Mesothelial cell of epicardium (in vitro differentiated cells): Measurements from ENCODE around the gene PGD. TPM values are rescaled to one million over a fixed set of nuclear protein-coding genes. Genes with fewer than 3 reads are reported as not detected.
A peak's percentile ranks its signal among the peaks of the same experiment; 100 is the strongest.

ENCODE experiments used
- DNase-seq, 2 experiments: peaks; one replicate each; pipeline ENCODE4 v3.0.0; 2021; ENCODE audit warnings: low spot score in 2 of 2; ENCODE audit not compliant: unreplicated experiment in 2 of 2
- H3K27ac Mint-ChIP-seq: 2 replicates; pipeline ENCODE4 v1.8.0; 2021; ENCODE audit warnings: mixed read lengths
- H3K27me3 Mint-ChIP-seq: 2 replicates; pipeline ENCODE4 v1.8.0; 2021; ENCODE audit warnings: low read depth, mixed read lengths
- H3K36me3 Mint-ChIP-seq: 2 replicates; pipeline ENCODE4 v1.8.0; 2021; ENCODE audit warnings: mixed read lengths
- H3K4me1 Mint-ChIP-seq: 2 replicates; pipeline ENCODE4 v1.8.0; 2021; ENCODE audit warnings: mixed read lengths
- H3K4me3 Mint-ChIP-seq: 2 replicates; pipeline ENCODE4 v1.8.0; 2021; ENCODE audit warnings: mild to moderate bottlenecking, moderate library complexity, mixed read lengths
- H3K9me3 Mint-ChIP-seq: 2 replicates; pipeline ENCODE4 v1.8.0; 2021; ENCODE audit warnings: mixed read lengths
- total RNA-seq: library from RNA; stranded (reverse); gene quantifications from 3 replicates; pipeline ENCODE4 v1.2.1, GENCODE V29; 2021
- TF ChIP-seq, protein P1 (sequence below): fragments of 200-600 bp; sonication (generic); IDR thresholded peaks from one replicate; pipeline ENCODE4 v1.5.0; 2021; ENCODE audit warnings: antibody characterized with exemption; ENCODE audit not compliant: unreplicated experiment

PGD gene
- total RNA-seq, 1 donor from 2014 or later, result 167 TPM

GRCh38 chr1:10388387-10388715 lies 10.5 kb upstream of the PGD start:
- Mint-ChIP-seq H3K4me1 (peaks cover 20% of the 10 kb centered on the region), H3K27ac (peak overlapping the region; percentile 96), H3K9me3 (no peaks in the 10 kb centered on the region), H3K36me3 (peaks cover 6% of the 10 kb centered on the region), H3K27me3 (no peaks in the 10 kb centered on the region), H3K4me3 (no peak overlapping the region)
- DNase-seq, result no peak
- TF ChIP-seq, protein P1, sequence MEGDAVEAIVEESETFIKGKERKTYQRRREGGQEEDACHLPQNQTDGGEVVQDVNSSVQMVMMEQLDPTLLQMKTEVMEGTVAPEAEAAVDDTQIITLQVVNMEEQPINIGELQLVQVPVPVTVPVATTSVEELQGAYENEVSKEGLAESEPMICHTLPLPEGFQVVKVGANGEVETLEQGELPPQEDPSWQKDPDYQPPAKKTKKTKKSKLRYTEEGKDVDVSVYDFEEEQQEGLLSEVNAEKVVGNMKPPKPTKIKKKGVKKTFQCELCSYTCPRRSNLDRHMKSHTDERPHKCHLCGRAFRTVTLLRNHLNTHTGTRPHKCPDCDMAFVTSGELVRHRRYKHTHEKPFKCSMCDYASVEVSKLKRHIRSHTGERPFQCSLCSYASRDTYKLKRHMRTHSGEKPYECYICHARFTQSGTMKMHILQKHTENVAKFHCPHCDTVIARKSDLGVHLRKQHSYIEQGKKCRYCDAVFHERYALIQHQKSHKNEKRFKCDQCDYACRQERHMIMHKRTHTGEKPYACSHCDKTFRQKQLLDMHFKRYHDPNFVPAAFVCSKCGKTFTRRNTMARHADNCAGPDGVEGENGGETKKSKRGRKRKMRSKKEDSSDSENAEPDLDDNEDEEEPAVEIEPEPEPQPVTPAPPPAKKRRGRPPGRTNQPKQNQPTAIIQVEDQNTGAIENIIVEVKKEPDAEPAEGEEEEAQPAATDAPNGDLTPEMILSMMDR, result no peak

GRCh38 chr1:10389271-10389973 lies 9.4 kb upstream of the PGD start:
- peaks cover 9% of the 10 kb centered on the region for H3K9me3 Mint-ChIP-seq
- DNase-seq, result no peak

GRCh38 chr1:10396870-10397269 lies 2.0 kb upstream of the PGD start:
- Mint-ChIP-seq H3K4me3 (peak overlapping the region; percentile 16), H3K4me1 (peaks cover 23% of the 10 kb centered on the region), H3K9me3 (peaks cover 9% of the 10 kb centered on the region), H3K27me3 (no peaks in the 10 kb centered on the region), H3K36me3 (peaks cover 10% of the 10 kb centered on the region), H3K27ac (no peak overlapping the region)
- TF ChIP-seq, protein P1, result no peak
- DNase-seq, result no peak

More at GRCh38 chr1:10389271-10389973, 9.4 kb upstream of the PGD start:
- Mint-ChIP-seq H3K36me3 (peaks cover 7% of the 10 kb centered on the region), H3K27ac (peak overlapping the region; percentile 47), H3K27me3 (no peaks in the 10 kb centered on the region), H3K4me3 (no peak overlapping the region), H3K4me1 (peaks cover 20% of the 10 kb centered on the region)
- TF ChIP-seq, protein P1, result no peak

- H3K27ac Mint-ChIP-seq, result peak overlapping the region; percentile 88
- H3K36me3 Mint-ChIP-seq, result peaks cover 13% of the 10 kb centered on the region
- no peaks in the 10 kb centered on the region for H3K27me3 Mint-ChIP-seq
- H3K9me3 Mint-ChIP-seq, result peaks cover 9% of the 10 kb centered on the region
- H3K4me1 Mint-ChIP-seq, result peaks cover 23% of the 10 kb centered on the region
- DNase-seq, result no peak
- peak overlapping the region; percentile 90 for H3K4me3 Mint-ChIP-seq
- TF ChIP-seq, protein P1, result no peak
Measured at GRCh38 chr1:10398278-10398733, 558 bp upstream of the PGD start.

- DNase-seq, result no peak
- peaks cover 16% of the 10 kb centered on the region for H3K36me3 Mint-ChIP-seq
Measured at GRCh38 chr1:10399444-10399941, 629 bp downstream of the PGD start.

More at GRCh38 chr1:10399444-10399941, 629 bp downstream of the PGD start:
- Mint-ChIP-seq H3K9me3 (no peaks in the 10 kb centered on the region), H3K4me3 (peak overlapping the region; percentile 92), H3K27ac (peak overlapping the region; percentile 93), H3K4me1 (peaks cover 23% of the 10 kb centered on the region), H3K27me3 (no peaks in the 10 kb centered on the region)
- TF ChIP-seq, protein P1, result no peak
